Amniotic epithelial cell (primary cell): ENCODE measurements around the gene UGCG.
"Not testable (repeated sequence)": the region's sequence is repeated elsewhere in the genome, so short reads cannot be mapped to it uniquely, and the experiment has no call there.

Experiments used
- DNase-seq: peaks from one replicate; pipeline ENCODE4 v3.0.0-alpha.2; 2010; ENCODE audit warnings: low read depth

Gene UGCG

GRCh38 chr9:111920531-111920930 lies 23.9 kb downstream of the UGCG start:
- DNase-seq, result no peak

GRCh38 chr9:111922324-111923013 lies 25.9 kb downstream of the UGCG start:
- DNase-seq, result no peak

- no peak for DNase-seq
These were observed 27.7 kb downstream of the UGCG start for GRCh38 chr9:111924281-111924680.

GRCh38 chr9:111925017-111925770 lies 28.6 kb downstream of the UGCG start:
- no peak for DNase-seq

GRCh38 chr9:111925784-111926183 lies 29.2 kb downstream of the UGCG start:
- DNase-seq, result no peak

- DNase-seq, result no peak
These were observed 29.8 kb downstream of the UGCG start for GRCh38 chr9:111926421-111926875.

GRCh38 chr9:111928359-111928720 lies 31.7 kb downstream of the UGCG start:
- DNase-seq, result peak; percentile 67

- DNase-seq, result no peak
These were observed 38.1 kb downstream of the UGCG start for GRCh38 chr9:111934747-111935146.

- DNase-seq, result no peak
These were observed 39.8 kb downstream of the UGCG start for GRCh38 chr9:111936391-111936790.

- no peak for DNase-seq
These were observed 40.7 kb downstream of the UGCG start for GRCh38 chr9:111937301-111937700.

- peak; percentile 50 for DNase-seq
These were observed 41.3 kb downstream of the UGCG start for GRCh38 chr9:111937781-111938426.

- no peak for DNase-seq
These were observed 41.8 kb downstream of the UGCG start for GRCh38 chr9:111938427-111938800.

- DNase-seq, result no peak
These were observed 42.7 kb downstream of the UGCG start for GRCh38 chr9:111939322-111939721.

- DNase-seq, result peak; percentile 44
These were observed 44.1 kb downstream of the UGCG start for GRCh38 chr9:111940697-111941096.

GRCh38 chr9:111943200-111943599 lies 46.6 kb downstream of the UGCG start:
- no peak for DNase-seq

GRCh38 chr9:111943746-111944145 lies 47.1 kb downstream of the UGCG start:
- DNase-seq, result no peak

- peak; percentile 82 for DNase-seq
These were observed 47.7 kb downstream of the UGCG start for GRCh38 chr9:111944241-111944866.

- no peak for DNase-seq
These were observed 48.6 kb downstream of the UGCG start for GRCh38 chr9:111945216-111945615.

- DNase-seq, result not testable (repeated sequence)
These were observed 51.5 kb downstream of the UGCG start for GRCh38 chr9:111948109-111948508.

GRCh38 chr9:111948951-111949350 lies 52.3 kb downstream of the UGCG start:
- no peak for DNase-seq

GRCh38 chr9:111949919-111950318 lies 53.3 kb downstream of the UGCG start:
- DNase-seq, result no peak

GRCh38 chr9:111952559-111952958 lies 55.9 kb downstream of the UGCG start:
- peak; percentile 78 for DNase-seq

- DNase-seq, result peak; percentile 35
These were observed 56.8 kb downstream of the UGCG start for GRCh38 chr9:111953444-111953843.
